GM21619 (cell line): ENCODE results near the gene USP3.

ENCODE experiments used
- ATAC-seq: cut with Tn5 transposase; IDR thresholded peaks from one replicate; pipeline ENCODE4 v1.9.1; 2021; ENCODE audit not compliant: unreplicated experiment

USP3 gene

GRCh38 chr15:63504247-63504978 is at the start of gene USP3:
TSS of gene USP3 (plus strand) at chr15:63504593. CDS start at chr15:63504740, 147 bp downstream.
- peak; percentile 43 for ATAC-seq

- no peak for ATAC-seq
These were observed 48.1 kb upstream of the USP3 start for GRCh38 chr15:63456258-63456657.

GRCh38 chr15:63457379-63457778 is 47.0 kb upstream of the USP3 start:
- ATAC-seq = no peak

GRCh38 chr15:63458026-63458425 is 46.4 kb upstream of the USP3 start:
- no peak for ATAC-seq

- ATAC-seq = no peak
These were observed 45.5 kb upstream of the USP3 start for GRCh38 chr15:63458794-63459395.

- ATAC-seq = no peak
These were observed 43.9 kb upstream of the USP3 start for GRCh38 chr15:63460210-63461155.

- no peak for ATAC-seq
These were observed 43.0 kb upstream of the USP3 start for GRCh38 chr15:63461230-63461985.

- ATAC-seq = no peak
These were observed 42.3 kb upstream of the USP3 start for GRCh38 chr15:63462088-63462487.

- ATAC-seq = no peak
These were observed 41.4 kb upstream of the USP3 start for GRCh38 chr15:63463036-63463435.

- ATAC-seq = no peak
These were observed 40.6 kb upstream of the USP3 start for GRCh38 chr15:63463793-63464192.

GRCh38 chr15:63465104-63465503 is 39.3 kb upstream of the USP3 start:
- ATAC-seq = no peak

- peak; percentile 62 for ATAC-seq
These were observed 37.8 kb upstream of the USP3 start for GRCh38 chr15:63466378-63467192.

GRCh38 chr15:63469190-63469589 is 35.2 kb upstream of the USP3 start:
- ATAC-seq = no peak

- ATAC-seq = no peak
These were observed 34.4 kb upstream of the USP3 start for GRCh38 chr15:63469984-63470383.

GRCh38 chr15:63473007-63473748 is 31.2 kb upstream of the USP3 start:
- ATAC-seq = peak; percentile 39

GRCh38 chr15:63473749-63473998 is 30.7 kb upstream of the USP3 start:
- no peak for ATAC-seq

- ATAC-seq = peak; percentile 51
These were observed 30.2 kb upstream of the USP3 start for GRCh38 chr15:63473999-63474809.

GRCh38 chr15:63474810-63475316 is 29.5 kb upstream of the USP3 start:
- peak; percentile 57 for ATAC-seq

GRCh38 chr15:63475707-63476106 is 28.7 kb upstream of the USP3 start:
- ATAC-seq = no peak
